NB4 (cell line): ENCODE results near the gene ENTPD6.

Experiments
- POLR2A ChIP-seq: IDR thresholded peaks from 2 replicates; pipeline ENCODE4 v1.6.1; 2011; ENCODE audit warnings: mild to moderate bottlenecking; ENCODE audit not compliant: insufficient read length; ENCODE audit errors: extremely low read depth
- TF ChIP-seq, protein P1 (sequence below): IDR thresholded peaks from one replicate; pipeline ENCODE4 v1.5.1; 2012; ENCODE audit warnings: low read depth, low read length

DNA sequence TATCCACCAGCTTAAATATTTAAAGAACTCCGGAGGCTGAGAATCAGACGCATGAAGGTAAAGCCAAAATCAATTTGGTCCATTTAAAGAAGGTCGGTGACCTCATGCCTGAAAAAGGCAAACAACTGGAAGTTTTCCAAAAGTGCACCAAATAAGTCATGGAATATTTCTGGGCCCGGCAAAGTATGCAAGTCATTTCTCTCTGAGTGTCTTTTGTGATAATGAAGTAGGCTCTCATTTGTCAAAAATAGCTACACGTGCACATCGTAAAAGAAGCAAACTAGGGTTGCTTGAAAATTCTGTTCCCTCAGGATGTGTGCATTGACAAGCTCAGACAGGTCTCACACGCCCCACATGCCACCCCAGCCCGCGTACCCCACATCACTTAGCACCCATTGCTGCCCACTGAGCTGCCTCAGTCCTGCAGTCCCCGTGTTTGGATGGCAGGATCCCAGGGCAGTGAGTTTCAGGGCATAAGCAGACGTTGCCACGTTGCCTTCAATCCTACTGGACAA lies 31.9 kb downstream of the ENTPD6 start:
- TF ChIP-seq, protein P1, sequence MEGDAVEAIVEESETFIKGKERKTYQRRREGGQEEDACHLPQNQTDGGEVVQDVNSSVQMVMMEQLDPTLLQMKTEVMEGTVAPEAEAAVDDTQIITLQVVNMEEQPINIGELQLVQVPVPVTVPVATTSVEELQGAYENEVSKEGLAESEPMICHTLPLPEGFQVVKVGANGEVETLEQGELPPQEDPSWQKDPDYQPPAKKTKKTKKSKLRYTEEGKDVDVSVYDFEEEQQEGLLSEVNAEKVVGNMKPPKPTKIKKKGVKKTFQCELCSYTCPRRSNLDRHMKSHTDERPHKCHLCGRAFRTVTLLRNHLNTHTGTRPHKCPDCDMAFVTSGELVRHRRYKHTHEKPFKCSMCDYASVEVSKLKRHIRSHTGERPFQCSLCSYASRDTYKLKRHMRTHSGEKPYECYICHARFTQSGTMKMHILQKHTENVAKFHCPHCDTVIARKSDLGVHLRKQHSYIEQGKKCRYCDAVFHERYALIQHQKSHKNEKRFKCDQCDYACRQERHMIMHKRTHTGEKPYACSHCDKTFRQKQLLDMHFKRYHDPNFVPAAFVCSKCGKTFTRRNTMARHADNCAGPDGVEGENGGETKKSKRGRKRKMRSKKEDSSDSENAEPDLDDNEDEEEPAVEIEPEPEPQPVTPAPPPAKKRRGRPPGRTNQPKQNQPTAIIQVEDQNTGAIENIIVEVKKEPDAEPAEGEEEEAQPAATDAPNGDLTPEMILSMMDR: no peak
- no peak for TF ChIP-seq POLR2A
